Measurements from ENCODE around the gene STXBP2. TPM values are rescaled to one million over a fixed set of nuclear protein-coding genes. Genes with fewer than 3 reads are reported as not detected.

STXBP2 gene
- total RNA-seq, 1 experiment from 2014 or later = 102 TPM

- no peaks in the 10 kb centered on the region for H3K9me3 ChIP-seq (ENCODE audit: control insufficient read depth, insufficient read depth, low read depth, low read length)
- TF ChIP-seq TCF7L2 (IDR thresholded peaks at IDR 0.05; ENCODE audit: low read depth, low read length) = no peak
- TF ChIP-seq REST (IDR thresholded peaks at IDR 0.05; ENCODE audit: insufficient read depth in 1 of 2, low read depth in 2 of 2, low read length in 1 of 2) = no peak
- TF ChIP-seq SIN3A (IDR thresholded peaks at IDR 0.05; ENCODE audit: borderline replicate concordance, insufficient read depth, low read depth, low read length) = no peak
- TF ChIP-seq POLR2AphosphoS5 (IDR thresholded peaks at IDR 0.05; ENCODE audit: low read depth, low read length) = no peak
- TF ChIP-seq CTCF (IDR thresholded peaks at IDR 0.05) = no peak
- intact Hi-C loops (cut with micrococcal nuclease; ENCODE audit: unreplicated experiment) = no loop called here
- no peak overlapping the region for H3K27ac ChIP-seq (ENCODE audit: low read length)
- H3K36me3 ChIP-seq (ENCODE audit: control insufficient read depth, insufficient read depth, low read length) = no peaks in the 10 kb centered on the region
- no peak overlapping the region for H3K4me3 ChIP-seq (ENCODE audit: low read depth in 2 of 2, low read length in 2 of 2)
- DNase-seq (ENCODE audit: low read depth, low spot score) (no peak), ATAC-seq (no peak)
- no peaks in the 10 kb centered on the region for H3K27me3 ChIP-seq (ENCODE audit: control insufficient read depth, insufficient read depth, low read length)
- ChIA-PET CTCF (no interaction called here), POLR2A (no interaction called here)
- no TSS peak for BruUV-seq (replicated peaks)
- in situ Hi-C loops (cut with HindIII; ENCODE audit: low pct_unique_long_range_greater_than_20kb, low sequenced_read_pairs) = no loop called here
- H3K4me1 ChIP-seq (ENCODE audit: control insufficient read depth, insufficient read depth, low read length) = no peaks in the 10 kb centered on the region
Measured at GRCh38 chr19:7647156-7647555, 10.2 kb downstream of the STXBP2 start.

- no peak for DNase-seq (ENCODE audit: low read depth, low spot score)
- BruUV-seq (replicated peaks) = no TSS peak
- POLR2A ChIA-PET = interaction anchor here (0.7 kb wide), 1 partner anchor 96 kb away, joined by 5 read pairs; no protein-coding TSS in a partner anchor
- H3K27me3 ChIP-seq (ENCODE audit: control insufficient read depth, insufficient read depth, low read length) = no peaks in the 10 kb centered on the region
- no peak overlapping the region for H3K4me3 ChIP-seq (ENCODE audit: low read depth in 2 of 2, low read length in 2 of 2)
- no peak for ATAC-seq
- H3K27ac ChIP-seq (ENCODE audit: low read length) = no peak overlapping the region
- intact Hi-C loops (cut with micrococcal nuclease; ENCODE audit: unreplicated experiment) = no loop called here
- H3K36me3 ChIP-seq (ENCODE audit: control insufficient read depth, insufficient read depth, low read length) = no peaks in the 10 kb centered on the region
- no peak for TF ChIP-seq REST (IDR thresholded peaks at IDR 0.05; ENCODE audit: insufficient read depth in 1 of 2, low read depth in 2 of 2, low read length in 1 of 2)
- no peak for TF ChIP-seq TCF7L2 (IDR thresholded peaks at IDR 0.05; ENCODE audit: low read depth, low read length)
- TF ChIP-seq POLR2AphosphoS5 (IDR thresholded peaks at IDR 0.05; ENCODE audit: low read depth, low read length) = no peak
- no peak for TF ChIP-seq SIN3A (IDR thresholded peaks at IDR 0.05; ENCODE audit: borderline replicate concordance, insufficient read depth, low read depth, low read length)
- no peak for TF ChIP-seq CTCF (IDR thresholded peaks at IDR 0.05)
- H3K9me3 ChIP-seq (ENCODE audit: control insufficient read depth, insufficient read depth, low read depth, low read length) = no peaks in the 10 kb centered on the region
- in situ Hi-C loops (cut with HindIII; ENCODE audit: low pct_unique_long_range_greater_than_20kb, low sequenced_read_pairs) = no loop called here
- CTCF ChIA-PET = interaction anchor here (0.6 to 1.0 kb wide), 4 partner anchors 10 to 517 kb away, joined by 3 to 14 read pairs (median 4); no protein-coding TSS in a partner anchor
- no peaks in the 10 kb centered on the region for H3K4me1 ChIP-seq (ENCODE audit: control insufficient read depth, insufficient read depth, low read length)
Measured at GRCh38 chr19:7648265-7649014, 11.5 kb downstream of the STXBP2 start.
